ENCODE measurements around the gene ITPRIP. TPM values are rescaled to one million over a fixed set of nuclear protein-coding genes. Genes with fewer than 3 reads are reported as not detected.

Gene ITPRIP
- total and polyA plus RNA-seq, 2 of the 8 experiments (the other 6 are each of a cell fraction or from before 2014, with no cell fraction given): 15.3 to 16.9 TPM

GRCh38 chr10:104333032-104333727 lies 5.1 kb downstream of the ITPRIP start:
- H3K23ac ChIP-seq (ENCODE audit: insufficient read length): no peak overlapping the region
- 71% methylated on average over 13 of the region's 13 CpGs; no CpG with 5 or more reads in 1 of the 2 experiments for WGBS, 2 experiments (ENCODE audit: extremely low coverage in 1 of 2, insufficient coverage in 1 of 2, insufficient read length in 1 of 2, insufficient replicate concordance in 2 of 2, low coverage in 1 of 2, low lambda C conversion rate in 2 of 2, missing lambda C conversion rate in 1 of 2)
- H3K27me3 ChIP-seq (replicated peaks in 1 of 4; ENCODE audit: control insufficient read depth in 3 of 4, extremely low read depth in 1 of 4, insufficient read depth in 3 of 4, low read length in 3 of 4): no peaks in the 10 kb centered on the region
- H4K5ac ChIP-seq (ENCODE audit: insufficient read length, low read depth, low read length): no peak overlapping the region
- H2BK15ac ChIP-seq (ENCODE audit: low read length): peak overlapping the region; percentile 75
- H3K56ac ChIP-seq (replicated peaks; ENCODE audit: insufficient read length, low read depth, low read length): no peak overlapping the region
- no peak for TF ChIP-seq SAP30 (IDR thresholded peaks at IDR 0.05; ENCODE audit: insufficient read depth, insufficient replicate concordance, low read length)
- TF ChIP-seq CREB1 (IDR thresholded peaks at IDR 0.05): peak; percentile 81
- no peak overlapping the region for H2AFZ ChIP-seq (ENCODE audit: low read length)
- peaks cover 4 to 9% of the 10 kb centered on the region in 2 experiments for H4K20me1 ChIP-seq (replicated peaks in 1 of 2; ENCODE audit: control insufficient read depth in 1 of 2, insufficient read depth in 2 of 2, low read length in 2 of 2)
- no peak overlapping the region for H3K4me3 ChIP-seq (ENCODE audit: extremely low read depth in 1 of 4, insufficient read depth in 2 of 4, low read depth in 3 of 4, low read length in 4 of 4)
- H2AK5ac ChIP-seq (ENCODE audit: low read depth, low read length): peak overlapping the region; percentile 69
- peaks cover 24% of the 10 kb centered on the region for H3K79me1 ChIP-seq (ENCODE audit: low read depth, low read length)
- H2BK120ac ChIP-seq (replicated peaks; ENCODE audit: low read depth, low read length): no peak overlapping the region
- H3K79me2 ChIP-seq (ENCODE audit: control insufficient read depth in 1 of 2, insufficient read depth in 2 of 2, low read length in 2 of 2): peaks cover 19 to 83% of the 10 kb centered on the region in 2 experiments
- peak overlapping the region; percentile 53; the same call in 1 of the 2 replicates for H2BK12ac ChIP-seq (ENCODE audit: low read depth, low read length)
- POLR2A ChIA-PET (ENCODE audit: partially characterized antibody): interaction anchor here (1.4 kb wide), 1 partner anchor 16 kb away, joined by 3 read pairs; no protein-coding TSS in a partner anchor
- peak overlapping the region; percentile 48; the same call in 1 of the 2 replicates for H3K27ac ChIP-seq (ENCODE audit: low read depth, low read length)
- peaks cover 15% of the 10 kb centered on the region for H3K23me2 ChIP-seq (ENCODE audit: low read depth, low read length)
- H3K9me3 ChIP-seq (ENCODE audit: insufficient read depth in 2 of 2, low read depth in 1 of 2, low read length in 1 of 2): no peaks in the 10 kb centered on the region
- H2BK20ac ChIP-seq (ENCODE audit: low read length): peak overlapping the region; percentile 67
- peak overlapping the region; percentile 14; the same call in 1 of the 2 replicates for H3K18ac ChIP-seq (ENCODE audit: extremely low read depth, low read length)
- H3K4me1 ChIP-seq (replicated peaks in 1 of 4; ENCODE audit: control insufficient read depth in 3 of 4, insufficient read depth in 4 of 4, low read length in 3 of 4): peaks cover 43 to 74% (median 52%) of the 10 kb centered on the region in 4 experiments
- CTCF ChIA-PET (ENCODE audit: partially characterized antibody): interaction anchor here (0.6 to 7.3 kb wide), 3 partner anchors 28 to 40 kb away, joined by 3 to 86 read pairs (median 67); no protein-coding TSS in a partner anchor
- H3K36me3 ChIP-seq (ENCODE audit: control insufficient read depth in 2 of 4, insufficient read depth in 4 of 4, low read length in 3 of 4): no peaks in the 10 kb centered on the region
- peak overlapping the region in 1 of 4 experiments; percentile 34; a peak in 1 of 7 replicates for H3K9ac ChIP-seq (replicated peaks in 1 of 4; ENCODE audit: extremely low read depth in 1 of 4, low read depth in 3 of 4, low read length in 3 of 4)
- H3K4me2 ChIP-seq (ENCODE audit: insufficient read depth in 1 of 2, low read depth in 2 of 2, low read length in 2 of 2): peak overlapping the region; percentile 21 to 36; a peak in 2 of 4 replicates
- no peak overlapping the region for H3K14ac ChIP-seq (ENCODE audit: insufficient read length)
- peak overlapping the region; percentile 17 for H3K4ac ChIP-seq (replicated peaks; ENCODE audit: insufficient read length, low read depth, low read length)
- no peak for FAIRE-seq
- H4K91ac ChIP-seq (replicated peaks; ENCODE audit: insufficient read length, low read length): no peak overlapping the region
- H4K8ac ChIP-seq (ENCODE audit: extremely low read depth, insufficient read depth, low read length): no peak overlapping the region
- H2BK5ac ChIP-seq (ENCODE audit: low read depth, low read length): peak overlapping the region; percentile 62
- DNase-seq (ENCODE audit: low read depth in 1 of 2, low spot score in 2 of 2): no peak

Measured in H1 (cell line).